Left kidney (tissue), 8 donors: ENCODE measurements around the gene GPR3. TPM values are rescaled to one million over a fixed set of nuclear protein-coding genes. Genes with fewer than 3 reads are reported as not detected.
A peak's percentile ranks its signal among the peaks of the same experiment; 100 is the strongest.

ENCODE experiments used
- DNase-seq: peaks from one replicate; pipeline ENCODE4 v3.0.0-alpha.2; 2013
- long read RNA-seq, 8 donors: transcript quantifications; one replicate each; lab custom pipeline, GENCODE V29; 2026
- polyA plus RNA-seq: library from polyadenylated mRNA; unstranded; fragments of 120-200 nt; gene quantifications from one replicate; pipeline ENCODE4 v1.2.1, GENCODE V29; 2013; ENCODE audit not compliant: insufficient read length

The GPR3 gene, protein sequence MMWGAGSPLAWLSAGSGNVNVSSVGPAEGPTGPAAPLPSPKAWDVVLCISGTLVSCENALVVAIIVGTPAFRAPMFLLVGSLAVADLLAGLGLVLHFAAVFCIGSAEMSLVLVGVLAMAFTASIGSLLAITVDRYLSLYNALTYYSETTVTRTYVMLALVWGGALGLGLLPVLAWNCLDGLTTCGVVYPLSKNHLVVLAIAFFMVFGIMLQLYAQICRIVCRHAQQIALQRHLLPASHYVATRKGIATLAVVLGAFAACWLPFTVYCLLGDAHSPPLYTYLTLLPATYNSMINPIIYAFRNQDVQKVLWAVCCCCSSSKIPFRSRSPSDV
- 1.0 TPM for polyA plus RNA-seq
- long read RNA-seq, donor 1: 0 reads
- long read RNA-seq, donor 2: 0 reads
- long read RNA-seq, donor 3, partial matches to known transcripts: 112 of 117 reads
- long read RNA-seq, donor 3, other reads (novel, unspliced or antisense): 5 of 117 reads
- long read RNA-seq, donor 4: 0 reads
- long read RNA-seq, donor 5: 0 reads
- long read RNA-seq, donor 6, partial matches to known transcripts: 0 of 1 reads
- long read RNA-seq, donor 6, other reads (novel, unspliced or antisense): 0 of 1 reads
- long read RNA-seq, donor 7, partial matches to known transcripts: 0 of 2 reads
- long read RNA-seq, donor 7, other reads (novel, unspliced or antisense): 0 of 2 reads
- long read RNA-seq, donor 8, partial matches to known transcripts: 0 of 1 reads
- long read RNA-seq, donor 8, other reads (novel, unspliced or antisense): 0 of 1 reads

DNA sequence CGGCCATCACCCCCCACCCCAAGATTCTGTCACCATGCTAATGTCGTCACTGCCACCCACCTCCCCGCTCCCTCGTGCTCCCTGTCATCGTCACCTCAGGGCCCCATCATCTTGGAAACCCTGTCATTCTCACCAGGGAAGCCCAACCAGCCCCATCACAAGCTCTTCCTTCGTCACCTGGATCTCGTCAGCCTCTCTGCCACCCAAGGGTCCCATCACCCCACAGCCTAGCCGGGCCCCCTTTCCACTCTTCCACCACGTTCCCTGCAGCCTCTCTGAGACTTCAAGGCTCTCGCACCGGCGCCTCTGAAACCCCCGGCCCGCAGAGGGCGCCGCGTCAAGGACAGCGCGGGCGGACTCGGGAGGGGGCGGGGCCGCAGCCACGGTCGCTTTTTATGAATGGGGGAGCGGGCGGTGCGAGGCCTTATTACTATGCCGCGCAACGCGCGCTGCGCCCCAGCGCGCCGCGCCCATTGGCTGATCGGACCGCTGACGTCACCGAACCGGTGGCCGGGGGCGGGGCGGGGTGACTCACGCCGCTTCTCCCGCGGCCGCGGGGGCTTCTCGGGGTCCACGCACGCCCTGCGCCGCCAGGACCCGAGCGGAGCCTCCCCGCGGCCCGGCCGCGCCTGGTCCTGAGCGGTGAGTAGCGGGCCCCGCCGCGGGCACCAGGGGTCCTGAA is at the start of gene GPR3:
GPR3 (plus strand) TSS at position 527 of the 682 bp plus-strand sequence. CDS start 1,177 bp downstream, outside the sequence.
- peak; percentile 85 for DNase-seq

DNA sequence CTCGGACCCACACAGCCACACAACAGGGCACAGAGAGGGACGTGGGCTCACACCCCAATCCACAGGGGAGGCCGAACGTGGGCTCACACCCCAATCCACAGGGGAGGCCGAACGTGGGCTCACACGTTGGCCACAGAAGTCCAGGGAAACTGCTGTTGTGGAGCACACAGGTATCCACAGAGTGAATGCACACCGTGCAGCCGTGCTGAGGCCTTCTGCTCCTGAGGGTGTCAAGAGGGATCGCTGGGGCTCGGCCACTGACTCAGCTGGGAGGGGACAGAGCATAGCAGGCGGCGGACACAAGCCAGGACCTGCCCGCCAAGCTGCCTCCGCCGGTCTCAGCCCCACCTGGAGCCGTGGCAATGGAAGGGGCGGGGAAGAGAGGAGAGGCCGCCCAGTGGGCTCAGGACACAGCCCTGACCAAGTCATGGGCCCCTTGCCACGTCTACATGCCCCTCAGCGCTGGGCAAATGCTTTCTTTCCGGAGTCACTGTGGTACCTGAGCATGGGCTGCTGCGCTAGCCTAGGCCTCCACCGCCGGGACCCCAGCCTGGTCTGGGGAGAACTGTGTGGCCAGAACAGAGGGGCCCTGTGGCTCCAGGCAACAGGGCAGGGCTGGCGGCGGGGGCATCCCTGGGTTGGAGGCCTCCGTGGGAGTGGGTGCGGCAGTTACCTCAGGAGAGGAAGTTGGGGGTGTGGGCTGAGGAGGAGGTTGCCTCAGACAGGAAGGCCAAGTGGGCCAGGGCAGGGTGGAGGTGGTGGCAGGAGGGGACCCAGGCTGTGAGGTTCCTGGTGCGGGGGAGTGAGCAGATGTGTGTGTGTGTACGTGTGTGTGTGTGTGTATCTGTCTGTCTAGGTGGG is 49.4 kb upstream of the GPR3 start:
- no peak for DNase-seq

DNA sequence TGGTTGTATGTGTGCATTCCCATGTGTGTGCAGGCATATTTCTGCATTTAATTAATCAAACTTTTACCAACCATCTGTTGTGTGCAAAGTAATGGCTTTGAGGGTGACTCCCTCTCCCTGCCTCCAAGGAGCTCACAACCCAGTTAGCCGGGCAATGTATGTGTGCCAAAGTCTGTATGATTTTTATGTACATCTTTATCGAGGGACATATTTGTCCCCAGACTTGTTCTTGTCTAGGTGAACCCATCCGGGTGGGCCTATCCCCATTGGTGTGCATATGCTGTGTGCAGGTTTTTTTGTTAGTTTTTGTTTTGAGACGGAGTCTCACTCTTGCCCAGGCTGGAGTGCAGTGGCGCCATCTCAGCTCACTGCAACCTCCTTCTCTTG is 48.8 kb upstream of the GPR3 start:
- no peak for DNase-seq

DNA sequence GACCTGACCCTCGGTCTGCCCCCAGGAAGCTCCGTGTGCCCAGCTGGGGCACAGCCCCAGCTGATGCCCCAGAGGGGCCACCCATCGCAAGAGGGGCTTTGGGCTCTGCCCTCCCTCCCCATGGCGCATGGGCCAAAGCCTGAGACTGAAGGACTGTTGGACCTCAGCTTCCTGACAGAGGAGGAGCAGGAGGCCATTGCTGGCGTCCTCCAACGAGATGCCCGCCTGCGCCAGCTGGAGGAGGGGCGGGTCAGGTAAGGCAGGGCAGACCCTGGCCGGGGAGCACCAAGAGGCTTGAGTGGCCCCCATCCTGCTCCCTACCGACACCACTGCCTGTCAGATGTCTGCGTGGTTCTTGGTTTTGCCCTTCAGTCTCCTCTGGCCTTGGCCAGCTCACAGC is 47.1 kb upstream of the GPR3 start:
- DNase-seq: no peak

DNA sequence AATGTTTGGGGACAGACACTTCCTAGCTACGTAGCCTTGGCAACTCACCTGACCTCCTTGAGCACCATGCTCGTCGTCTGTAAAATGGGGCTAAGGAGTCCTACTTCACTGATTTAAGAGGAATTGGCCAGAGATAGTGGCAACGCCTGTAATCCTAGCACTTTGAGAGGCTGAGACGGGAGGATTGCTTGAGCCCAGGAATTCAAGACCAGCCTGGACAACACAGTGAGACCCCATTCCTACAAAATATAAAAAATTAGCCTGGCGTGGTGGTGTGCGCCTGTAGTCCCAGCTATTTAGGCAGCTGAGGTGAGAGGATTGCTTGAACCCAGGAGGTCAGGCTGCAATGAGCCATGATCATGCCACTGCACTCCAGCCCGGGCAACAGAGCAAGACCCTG is 46.1 kb upstream of the GPR3 start:
- no peak for DNase-seq

DNA sequence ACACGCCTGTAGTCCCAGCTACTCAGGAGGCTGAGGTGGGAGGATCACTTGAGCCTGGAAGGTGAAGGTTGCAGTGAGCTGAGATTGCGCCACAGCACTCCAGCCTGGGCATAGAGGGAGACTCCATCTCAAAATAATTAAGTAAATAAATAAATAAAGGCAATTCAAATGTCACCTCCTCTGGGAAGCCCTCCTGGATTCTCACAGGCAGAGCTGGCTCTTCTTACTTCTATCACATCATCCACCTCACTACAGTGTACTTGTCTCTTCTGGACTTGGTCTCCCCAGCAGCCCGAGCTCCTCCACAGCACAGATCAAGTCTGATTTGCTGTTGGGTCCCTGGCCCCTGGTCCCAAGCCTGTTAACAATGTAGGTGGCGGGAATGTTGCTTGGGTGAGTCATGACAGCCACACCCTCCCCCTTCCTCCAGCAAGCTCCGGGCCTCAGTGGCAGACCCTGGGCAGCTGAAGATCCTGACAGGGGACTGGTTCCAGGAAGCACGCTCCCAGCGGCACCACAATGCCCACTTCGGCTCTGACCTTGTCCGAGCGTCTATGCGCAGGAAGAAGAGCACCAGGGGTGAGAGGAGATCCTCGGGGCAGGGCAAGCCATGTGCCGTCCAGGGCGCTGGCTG is 45.3 kb upstream of the GPR3 start:
- no peak for DNase-seq

DNA sequence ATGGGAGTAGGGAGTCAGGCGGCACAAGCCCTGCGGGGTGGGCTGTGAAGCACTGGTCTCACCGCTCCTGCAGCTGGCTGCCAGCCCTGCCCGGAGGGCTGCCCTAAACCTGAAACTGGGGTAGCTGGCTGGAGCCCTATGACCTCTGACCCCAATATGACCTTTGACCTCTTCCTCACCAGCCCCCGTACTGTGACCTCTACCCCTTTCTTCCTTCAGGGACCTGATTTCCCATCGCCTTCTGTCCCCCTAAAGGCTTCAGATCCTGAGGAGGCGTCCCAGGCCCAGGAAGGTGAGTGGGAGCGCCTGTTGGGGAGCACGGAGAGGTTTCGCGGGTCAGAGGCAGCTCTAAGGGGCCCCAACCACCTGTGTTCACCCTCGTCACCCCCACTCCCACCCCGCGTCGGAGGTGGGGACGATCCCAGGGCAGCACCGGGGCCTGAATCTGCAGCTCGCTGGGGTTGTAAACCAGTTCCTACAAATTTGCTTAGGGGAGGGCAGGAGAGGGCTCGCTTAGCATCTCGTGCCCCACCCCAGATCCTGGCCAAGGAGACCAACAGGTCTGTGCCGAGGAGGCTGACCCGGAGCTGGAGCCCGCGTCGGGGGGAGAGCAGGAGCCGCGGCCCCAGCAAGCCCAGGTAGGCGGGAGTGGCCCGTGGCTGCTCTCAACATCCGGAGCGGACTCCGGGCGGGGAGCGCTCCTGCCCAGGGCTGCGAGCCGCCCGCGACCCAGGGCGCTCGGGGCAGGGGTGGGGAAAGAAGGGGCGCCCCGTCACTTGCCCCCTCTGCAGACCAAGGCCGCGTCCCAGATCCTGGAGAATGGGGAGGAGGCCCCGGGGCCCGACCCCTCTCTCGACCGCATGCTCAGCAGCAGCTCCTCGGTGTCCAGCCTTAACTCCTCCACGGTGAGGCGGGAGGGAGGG is 43.3 kb upstream of the GPR3 start:
- DNase-seq: no peak

DNA sequence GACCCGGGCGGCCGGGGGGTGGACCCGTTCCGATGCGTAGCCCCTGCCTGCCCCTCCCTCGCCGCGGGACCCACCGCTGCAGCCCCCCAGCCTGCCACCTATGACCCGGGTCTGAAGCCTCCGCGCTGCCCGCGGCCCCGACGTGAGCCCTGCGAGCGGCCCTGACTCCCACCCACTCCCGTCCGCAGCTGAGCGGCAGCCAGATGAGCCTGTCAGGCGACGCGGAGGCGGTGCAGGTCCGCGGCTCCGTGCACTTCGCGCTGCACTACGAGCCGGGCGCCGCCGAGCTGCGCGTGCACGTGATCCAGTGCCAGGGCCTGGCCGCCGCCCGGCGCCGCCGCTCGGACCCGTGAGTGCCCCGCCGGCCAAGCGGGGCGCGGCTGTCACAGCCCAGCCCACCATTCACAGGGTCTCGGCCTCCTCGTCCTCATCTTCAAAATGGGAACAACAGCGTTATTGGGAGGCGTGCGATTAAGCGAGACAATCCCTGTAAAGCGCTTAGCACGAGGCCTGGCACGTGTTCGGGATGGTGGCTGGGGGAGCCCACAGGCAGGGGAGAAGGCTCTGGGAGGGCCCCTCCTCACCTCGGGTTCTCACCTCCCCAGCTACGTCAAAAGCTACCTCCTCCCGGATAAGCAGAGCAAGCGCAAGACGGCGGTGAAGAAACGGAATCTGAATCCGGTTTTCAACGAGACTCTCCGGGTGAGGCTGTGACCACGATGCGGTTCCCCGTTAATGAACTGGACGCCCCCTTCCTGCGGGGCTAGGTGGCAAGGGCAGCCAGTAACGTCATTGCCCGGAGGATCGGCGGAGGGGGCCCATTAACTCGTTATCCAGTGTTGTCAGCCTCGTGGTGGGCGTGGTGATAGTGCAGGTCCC is 42.4 kb upstream of the GPR3 start:
- DNase-seq: peak; percentile 70

DNA sequence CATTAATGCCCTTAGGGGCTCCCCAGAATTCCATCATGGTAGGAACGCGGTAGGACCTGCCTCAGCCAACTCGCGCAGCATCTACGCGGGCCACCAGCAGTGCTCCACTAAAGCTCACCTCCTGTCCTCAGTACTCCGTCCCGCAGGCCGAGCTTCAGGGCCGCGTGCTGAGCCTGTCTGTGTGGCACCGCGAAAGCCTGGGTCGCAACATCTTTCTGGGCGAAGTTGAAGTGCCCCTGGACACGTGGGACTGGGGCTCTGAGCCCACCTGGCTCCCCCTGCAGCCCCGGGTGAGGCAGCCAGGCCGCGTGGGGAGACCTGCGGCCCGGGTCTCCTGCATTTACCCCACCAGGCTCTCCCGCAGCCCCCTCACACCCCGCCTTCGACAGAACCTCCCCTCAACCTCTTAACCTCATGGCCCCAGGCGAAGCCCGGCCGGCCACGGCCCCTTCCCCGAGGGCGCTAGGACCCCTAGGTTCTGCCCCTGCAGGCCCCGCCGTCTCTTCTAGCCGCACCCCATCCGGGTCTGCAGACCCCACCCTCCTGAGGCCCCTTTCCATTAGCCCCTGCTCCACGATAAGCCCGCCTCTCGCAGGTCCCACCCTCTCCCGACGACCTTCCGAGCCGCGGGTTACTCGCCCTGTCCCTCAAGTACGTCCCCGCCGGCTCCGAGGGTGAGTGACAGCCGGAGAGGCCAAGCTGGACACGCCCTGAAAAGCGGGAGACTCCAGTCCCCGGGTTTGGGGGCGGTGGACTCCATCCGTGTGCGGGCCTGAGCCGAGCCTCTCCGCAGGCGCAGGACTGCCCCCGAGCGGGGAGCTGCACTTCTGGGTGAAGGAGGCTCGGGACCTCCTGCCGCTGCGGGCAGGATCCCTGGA is 41.5 kb upstream of the GPR3 start:
- DNase-seq: no peak

DNA sequence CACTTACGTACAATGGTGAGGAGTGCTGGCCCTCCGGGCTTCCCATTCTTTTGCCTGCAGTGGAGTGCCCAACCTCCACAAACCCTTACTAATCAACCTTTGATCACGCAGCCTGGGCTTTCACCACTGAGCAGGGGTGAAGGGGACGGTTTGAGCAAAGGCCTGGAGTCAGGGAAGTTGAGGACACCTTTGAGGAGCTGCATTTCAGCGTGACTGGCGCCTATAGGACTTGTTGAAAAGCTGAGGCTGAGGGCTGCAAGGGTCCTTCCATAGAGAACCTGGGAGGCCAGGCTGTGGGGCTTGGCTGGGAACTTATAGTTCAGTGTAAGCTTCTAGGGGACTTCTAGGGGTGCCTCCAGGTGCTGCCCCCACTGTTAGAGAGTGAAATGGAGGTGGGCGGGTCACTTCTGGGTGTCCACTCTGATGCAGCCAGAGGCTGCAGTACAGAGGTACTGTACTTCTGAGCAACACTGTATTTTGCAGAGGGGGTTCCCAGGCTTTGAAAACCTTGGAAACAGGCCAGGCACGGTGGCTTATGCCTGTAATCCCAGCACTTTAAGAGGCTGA is 40.8 kb upstream of the GPR3 start:
- no peak for DNase-seq

DNA sequence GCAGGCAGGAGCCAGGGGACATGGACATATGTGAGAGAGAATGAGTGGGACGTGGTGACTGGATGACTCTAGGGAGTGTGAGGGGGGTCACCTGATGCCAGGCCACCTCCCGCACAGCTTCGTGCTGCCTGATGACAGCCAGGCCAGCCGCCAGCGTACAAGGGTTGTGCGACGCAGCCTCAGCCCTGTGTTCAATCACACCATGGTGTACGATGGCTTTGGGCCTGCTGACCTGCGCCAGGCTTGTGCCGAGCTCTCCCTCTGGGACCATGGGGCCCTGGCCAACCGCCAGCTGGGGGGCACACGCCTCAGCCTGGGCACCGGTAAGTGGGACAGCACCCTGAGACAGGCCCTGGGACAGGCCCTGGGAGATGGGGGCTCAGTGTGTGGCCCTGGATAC is 39.3 kb upstream of the GPR3 start:
- DNase-seq: no peak

DNA sequence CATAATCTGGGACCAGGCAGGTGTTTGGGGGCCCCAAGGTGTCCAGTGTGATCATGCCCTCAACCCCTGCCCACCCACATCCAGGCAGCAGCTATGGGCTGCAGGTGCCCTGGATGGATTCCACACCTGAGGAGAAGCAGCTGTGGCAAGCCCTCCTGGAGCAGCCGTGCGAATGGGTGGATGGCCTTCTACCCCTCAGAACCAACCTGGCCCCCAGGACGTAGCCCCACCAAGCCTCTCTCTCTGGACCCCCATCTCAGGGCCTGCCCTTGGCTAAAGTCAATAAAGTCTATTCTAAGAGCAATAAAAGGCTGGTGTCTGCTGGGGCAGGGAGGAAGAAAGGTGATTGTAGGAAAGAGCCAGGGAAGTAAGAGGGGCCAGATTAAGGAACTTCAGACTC is 38.8 kb upstream of the GPR3 start:
- DNase-seq: no peak

DNA sequence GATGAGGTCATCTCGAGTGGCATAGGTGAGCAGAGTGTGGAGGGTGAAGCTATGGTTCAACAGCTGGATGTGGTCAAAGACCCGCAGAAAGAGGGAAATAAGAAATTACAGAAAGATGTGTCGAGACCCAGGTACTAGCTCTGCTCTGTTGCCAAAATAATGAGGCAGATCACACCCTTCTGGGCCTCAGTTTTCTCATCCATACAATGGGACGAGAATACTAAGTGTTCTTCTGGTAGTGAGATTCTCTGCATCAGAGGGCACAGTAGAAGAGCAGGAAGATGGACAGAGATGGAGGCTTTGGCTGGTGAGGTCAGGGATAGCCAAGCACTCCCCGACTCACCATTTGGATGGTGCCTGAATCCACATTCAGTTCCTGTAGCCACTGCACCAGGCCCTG is 36.7 kb upstream of the GPR3 start:
- no peak for DNase-seq

DNA sequence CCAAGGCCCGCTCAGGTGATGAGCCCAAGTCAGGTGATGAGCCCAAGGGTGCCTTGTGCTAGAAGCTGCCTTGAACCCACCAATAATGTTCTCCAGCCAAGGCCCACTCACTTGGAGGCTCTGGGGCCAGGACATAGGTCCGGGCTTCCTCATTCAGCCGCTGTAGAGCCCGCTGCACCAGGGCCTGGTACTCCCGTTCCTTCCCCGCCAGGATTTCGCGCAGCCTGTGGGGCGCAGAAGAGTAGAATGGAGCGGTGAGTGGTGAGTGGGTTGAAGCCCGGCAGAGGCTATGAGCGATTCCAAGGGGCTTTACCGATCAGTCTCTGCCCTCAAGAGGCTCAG is 36.2 kb upstream of the GPR3 start:
- DNase-seq: no peak

DNA sequence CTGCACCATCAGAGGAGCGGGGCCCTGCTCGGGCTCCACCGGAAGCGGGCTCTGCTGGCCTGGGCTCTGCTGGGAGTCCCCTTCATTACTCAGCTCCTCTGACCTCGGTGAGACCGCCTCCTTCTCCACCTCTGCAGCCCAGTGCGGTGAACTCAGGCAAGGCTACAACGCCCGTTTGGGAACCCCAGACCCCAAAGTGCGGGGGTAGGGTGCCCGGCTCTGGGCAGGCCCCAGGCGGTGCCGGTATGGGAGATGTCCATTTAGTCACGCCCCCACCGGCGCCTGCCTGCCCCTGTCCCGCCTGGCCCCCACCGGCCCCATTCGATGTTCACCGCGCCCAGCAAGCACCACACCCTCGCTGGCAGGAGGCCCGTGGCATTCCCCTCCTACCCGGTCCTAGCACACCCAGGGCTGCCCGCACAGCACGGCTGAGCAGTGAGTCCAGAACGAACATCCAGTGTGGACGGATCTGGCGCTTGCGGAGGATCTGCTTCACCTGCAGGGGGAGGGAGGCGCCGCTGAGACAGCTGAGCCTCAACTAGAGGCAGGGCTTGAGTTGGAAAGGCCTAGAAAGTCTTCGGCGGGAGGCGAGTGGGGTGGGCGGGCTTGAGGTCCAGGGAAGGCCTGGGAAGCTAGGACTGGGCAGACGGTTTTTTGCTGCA is 35.7 kb upstream of the GPR3 start:
- DNase-seq: no peak

DNA sequence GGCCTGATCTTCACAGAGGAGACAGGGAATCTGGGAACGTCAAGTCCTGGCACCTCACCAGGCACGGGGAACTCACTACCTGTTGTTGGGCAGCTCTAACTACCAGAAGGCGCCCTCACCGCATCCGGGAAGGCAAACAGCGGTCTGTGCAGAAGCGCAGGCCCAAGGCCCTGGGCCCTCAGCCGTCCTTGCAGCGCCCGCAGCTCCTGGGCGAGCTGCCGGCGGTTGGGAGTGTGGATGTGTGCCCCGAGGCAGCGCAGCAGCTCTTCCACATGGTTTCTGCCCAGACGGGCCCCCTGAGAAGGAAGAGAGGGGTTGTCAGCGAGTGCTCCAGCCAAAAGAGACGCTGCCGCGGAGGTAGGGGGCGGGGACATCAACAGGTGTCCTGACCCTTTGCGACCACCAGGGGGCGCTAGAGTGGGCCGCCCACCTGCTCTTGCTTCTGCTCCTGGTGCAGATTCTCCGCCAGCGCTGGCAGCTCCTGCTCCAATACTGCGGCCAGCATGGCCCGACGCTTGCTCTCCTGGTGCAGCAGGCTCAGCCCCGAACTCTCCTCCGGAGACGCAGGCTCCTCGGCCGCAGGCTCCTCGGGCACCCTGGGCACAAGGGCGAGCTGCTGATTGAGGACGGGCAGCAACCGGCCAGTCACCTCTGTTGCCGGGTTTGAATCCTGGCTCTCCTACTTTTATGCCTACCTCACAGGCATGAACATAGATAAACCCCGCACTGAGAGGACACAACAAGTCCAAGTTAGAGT is 35.0 kb upstream of the GPR3 start:
- peak; percentile 55 for DNase-seq
